Activated CD8-positive, alpha-beta memory T cell treated with anti-CD3 and anti-CD28 coated beads for 1 hour (primary cell): Measurements from ENCODE around the gene MARK2.
"Not testable (repeated sequence)": the region's sequence is repeated elsewhere in the genome, so short reads cannot be mapped to it uniquely, and the experiment has no call there.

Source experiments
- DNase-seq, 2 donors: peaks; one replicate each; pipeline ENCODE4 v3.0.0-alpha.2; 2020; ENCODE audit warnings: low read depth in 1 of 2; ENCODE audit errors: extremely low read depth in 1 of 2

MARK2 gene

GRCh38 chr11:63838678-63839507 is at the start of gene MARK2:
TSS of gene MARK2 (plus strand) at chr11:63839110. CDS start at chr11:63839507, 397 bp downstream.
- DNase-seq, result peak; percentile 99

- no peak for DNase-seq
Observed at GRCh38 chr11:63791495-63792167, 47.3 kb upstream of the MARK2 start.

- DNase-seq, result no peak
Observed at GRCh38 chr11:63793161-63793560, 45.7 kb upstream of the MARK2 start.

- no peak for DNase-seq
Observed at GRCh38 chr11:63795066-63795465, 43.8 kb upstream of the MARK2 start.

- no peak for DNase-seq
Observed at GRCh38 chr11:63800921-63801320, 38.0 kb upstream of the MARK2 start.

GRCh38 chr11:63802637-63803414 is 36.1 kb upstream of the MARK2 start:
- DNase-seq, result no peak

GRCh38 chr11:63804259-63804658 is 34.7 kb upstream of the MARK2 start:
- DNase-seq, result no peak

- no peak for DNase-seq
Observed at GRCh38 chr11:63805844-63806415, 33.0 kb upstream of the MARK2 start.

GRCh38 chr11:63810383-63810782 is 28.5 kb upstream of the MARK2 start:
- DNase-seq, result not testable (repeated sequence)

- DNase-seq, result no peak
Observed at GRCh38 chr11:63811522-63811921, 27.4 kb upstream of the MARK2 start.

- peak in 1 of 2 donors; percentile 57 for DNase-seq
Observed at GRCh38 chr11:63813035-63813562, 25.8 kb upstream of the MARK2 start, which contains the start of gene SPINDOC. TSS of gene SPINDOC (plus strand) at chr11:63813456. CDS start at chr11:63813687, 231 bp downstream.

- DNase-seq, result no peak
Observed at GRCh38 chr11:63813563-63814382, 25.1 kb upstream of the MARK2 start.

- no peak for DNase-seq
Observed at GRCh38 chr11:63814383-63814736, 24.6 kb upstream of the MARK2 start.

GRCh38 chr11:63816166-63816565 is 22.7 kb upstream of the MARK2 start:
- no peak for DNase-seq

- no peak for DNase-seq
Observed at GRCh38 chr11:63816732-63817131, 22.2 kb upstream of the MARK2 start.

GRCh38 chr11:63817758-63818498 is 21.0 kb upstream of the MARK2 start:
- DNase-seq, result no peak

- no peak for DNase-seq
Observed at GRCh38 chr11:63818609-63819008, 20.3 kb upstream of the MARK2 start.

- DNase-seq, result no peak
Observed at GRCh38 chr11:63821411-63821810, 17.5 kb upstream of the MARK2 start.

- DNase-seq, result no peak
Observed at GRCh38 chr11:63826471-63827190, 12.3 kb upstream of the MARK2 start.
